ENCODE results near the gene KIF16B.
"Not testable (repeated sequence)": the region's sequence is repeated elsewhere in the genome, so short reads cannot be mapped to it uniquely, and the experiment has no call there.

KIF16B gene

GRCh38 chr20:16283307-16283706 is 289.9 kb downstream of the KIF16B start:
- no peak for DNase-seq

GRCh38 chr20:16280219-16280618 is 293.0 kb downstream of the KIF16B start:
- no peak for DNase-seq

- no peak for DNase-seq
Measured at GRCh38 chr20:16279320-16279719, 293.9 kb downstream of the KIF16B start.

GRCh38 chr20:16273812-16274555 is 299.3 kb downstream of the KIF16B start:
- DNase-seq = peak in 1 of 2 experiments; percentile 14

- DNase-seq = no peak
Measured at GRCh38 chr20:16272780-16273360, 300.4 kb downstream of the KIF16B start.

GRCh38 chr20:16271450-16271849 is 301.8 kb downstream of the KIF16B start:
- DNase-seq = no peak

- DNase-seq = no peak
Measured at GRCh38 chr20:16270989-16271388, 302.3 kb downstream of the KIF16B start.

GRCh38 chr20:16270314-16270931 is 302.8 kb downstream of the KIF16B start:
- no peak for DNase-seq

- DNase-seq = no peak
Measured at GRCh38 chr20:16267526-16267925, 305.7 kb downstream of the KIF16B start.

GRCh38 chr20:16265334-16265733 is 307.9 kb downstream of the KIF16B start:
- no peak for DNase-seq

GRCh38 chr20:16263582-16263981 is 309.7 kb downstream of the KIF16B start:
- DNase-seq = peak; percentile 33 to 68

- no peak for DNase-seq
Measured at GRCh38 chr20:16262594-16262993, 310.7 kb downstream of the KIF16B start.

- no peak for DNase-seq
Measured at GRCh38 chr20:16261733-16262273, 311.4 kb downstream of the KIF16B start.

- DNase-seq = no peak
Measured at GRCh38 chr20:16260911-16261310, 312.3 kb downstream of the KIF16B start.

GRCh38 chr20:16260133-16260532 is 313.1 kb downstream of the KIF16B start:
- not testable (repeated sequence) for DNase-seq

GRCh38 chr20:16258766-16259165 is 314.5 kb downstream of the KIF16B start:
- DNase-seq = no peak

- no peak for DNase-seq
Measured at GRCh38 chr20:16257813-16258430, 315.3 kb downstream of the KIF16B start.

GRCh38 chr20:16257021-16257420 is 316.2 kb downstream of the KIF16B start:
- DNase-seq = no peak

GRCh38 chr20:16246870-16247269 is 326.4 kb downstream of the KIF16B start:
- no peak for DNase-seq

- DNase-seq = no peak
Measured at GRCh38 chr20:16246291-16246690, 327.0 kb downstream of the KIF16B start.

- DNase-seq = no peak
Measured at GRCh38 chr20:16245879-16246278, 327.4 kb downstream of the KIF16B start.

- DNase-seq = no peak
Measured at GRCh38 chr20:16244892-16245291, 328.4 kb downstream of the KIF16B start.

GRCh38 chr20:16243470-16243869 is 329.8 kb downstream of the KIF16B start:
- no peak for DNase-seq

All from cerebellar nuclear complex (tissue), 1 donor.